HepG2 (cell line): ENCODE measurements around the gene UQCRC1. TPM values are rescaled to one million over a fixed set of nuclear protein-coding genes. Genes with fewer than 3 reads are reported as not detected.
A peak's percentile ranks its signal among the peaks of the same experiment; 100 is the strongest.

ENCODE experiments used
- ATAC-seq: fragments of 200-7000 bp; cut with Tn5 transposase; 3 replicates; pipeline ENCODE4 v1.9.1; 2020; ENCODE audit warnings: mild to moderate bottlenecking, moderate library complexity
- BruUV-seq: library from RNA; stranded (reverse); fragments of 400-500 nt; replicated peaks from 2 replicates; lab custom pipeline; 2021; lab: Mats Ljungman, UMichigan
- CTCF ChIA-PET: fragments of 300-600 bp; formaldehyde crosslinking; extraction: SDS; loops from one replicate; lab custom pipeline; 2021; ENCODE audit warnings: low total read pairs, inconsistent platforms, low intra/inter-chr PET ratio; lab: Yijun Ruan, JAX
- POLR2A ChIA-PET: fragments of 350-600 bp; sonication (Branson Sonifier 250); formaldehyde crosslinking; loops from one replicate; lab custom pipeline; 2020; ENCODE audit warnings: antibody characterized with exemption, inconsistent platforms; lab: Yijun Ruan, JAX
- DNase-seq: peaks from one replicate; pipeline ENCODE4 v3.0.0-alpha.2; 2015; ENCODE audit warnings: low spot score
- FAIRE-seq: peaks from 3 replicates; lab custom pipeline; 2011; peaks lifted over from hg19 to GRCh38; lab: Jason Lieb, UNC
- H2AFZ ChIP-seq: one replicate; pipeline ENCODE4 v1.6.1; 2011; ENCODE audit warnings: low read length, inconsistent platforms
- H3K27ac ChIP-seq: fragments of 300-600 bp; 3 replicates; pipeline ENCODE4 v1.8.0; 2011; ENCODE audit warnings: mixed run types, mild to moderate bottlenecking, mixed read lengths, low read length, inconsistent platforms; ENCODE audit not compliant: insufficient read depth; ENCODE audit errors: extremely low read length
- H3K27me3 ChIP-seq, 2 experiments: fragments of 200-600 bp in 1 of 2; 2 replicates in 1 of 2; 3 replicates in 1 of 2; pipeline versions ENCODE4 v1.6.0 to v1.8.0; 2011; ENCODE audit warnings: low read length in 2 of 2, mild to moderate bottlenecking in 2 of 2, moderate library complexity in 2 of 2, inconsistent platforms in 1 of 2; ENCODE audit not compliant: insufficient read depth in 2 of 2, control insufficient read depth in 1 of 2
- H3K36me3 ChIP-seq, 2 experiments: fragments of 200-600 bp in 1 of 2; replicated peaks in 1 of 2; 2 replicates in 1 of 2; 3 replicates in 1 of 2; pipeline versions ENCODE4 v1.5.1 to v1.8.0; 2011; ENCODE audit warnings: low read length in 2 of 2, inconsistent platforms in 1 of 2; ENCODE audit not compliant: insufficient read depth in 2 of 2, control insufficient read depth in 1 of 2
- H3K4me1 ChIP-seq: 2 replicates; pipeline ENCODE4 v1.5.1; 2012; ENCODE audit warnings: low read length, inconsistent platforms; ENCODE audit not compliant: insufficient read depth
- H3K4me2 ChIP-seq: 2 replicates; pipeline ENCODE4 v1.6.0; 2011; ENCODE audit warnings: low read depth, low read length, inconsistent platforms
- H3K4me3 ChIP-seq, 3 experiments: fragments of 200-600 bp in 1 of 3; sonication (generic), shearing (Covaris generic) in 1 of 3; replicated peaks in 1 of 3; 2 replicates each; pipeline ENCODE4 v1.5.1; 2011 to 2016; ENCODE audit warnings: low read length in 3 of 3, inconsistent platforms in 2 of 3, low read depth in 2 of 3, mild to moderate bottlenecking in 2 of 3, control low read depth in 1 of 3, mixed read lengths in 1 of 3; ENCODE audit not compliant: insufficient read depth in 1 of 3
- H3K79me2 ChIP-seq: one replicate; pipeline ENCODE4 v1.6.1; 2011; ENCODE audit warnings: low read length, inconsistent platforms; ENCODE audit not compliant: insufficient read depth
- H3K9ac ChIP-seq: 2 replicates; pipeline ENCODE4 v1.6.0; 2011; ENCODE audit warnings: mild to moderate bottlenecking, low read depth, low read length, inconsistent platforms; ENCODE audit not compliant: insufficient read depth
- H3K9me3 ChIP-seq: 2 replicates; pipeline ENCODE4 v1.5.1; 2012; ENCODE audit warnings: mild to moderate bottlenecking, low read length
- H4K20me1 ChIP-seq: 2 replicates; pipeline ENCODE4 v1.6.0; 2011; ENCODE audit warnings: inconsistent platforms, mild to moderate bottlenecking, low read length, moderate library complexity; ENCODE audit not compliant: insufficient read depth
- ATF1 ChIP-seq: IDR thresholded peaks from 2 replicates; pipeline ENCODE4 v1.6.1; 2016; ENCODE audit warnings: mild to moderate bottlenecking, control low read depth
- CHCHD3 ChIP-seq: sonication (generic); formaldehyde crosslinking; IDR thresholded peaks from 2 replicates; pipeline ENCODE4 v1.8.0; 2022; ENCODE audit warnings: mild to moderate bottlenecking, missing genetic modification reagents, moderate library complexity
- HDAC1 ChIP-seq: sonication (generic); formaldehyde crosslinking; IDR thresholded peaks from 2 replicates; pipeline ENCODE4 v1.5.1; 2020; ENCODE audit warnings: mild to moderate bottlenecking, missing genetic modification reagents
- HMG20B ChIP-seq: conservative IDR thresholded peaks from 2 replicates; pipeline ENCODE4 v1.6.1; 2016; ENCODE audit warnings: missing genetic modification reagents, missing compliant biosample characterization
- SMYD3 ChIP-seq: sonication (generic); formaldehyde crosslinking; IDR thresholded peaks from 2 replicates; pipeline ENCODE4 v1.8.1; 2023; ENCODE audit warnings: mild to moderate bottlenecking, missing genetic modification reagents
- SNRNP70 ChIP-seq: fragments of 200-400 bp; formaldehyde crosslinking; IDR thresholded peaks from 2 replicates; pipeline ENCODE4 v1.6.1; 2017; ENCODE audit warnings: mild to moderate bottlenecking, low read depth, low read length, moderate library complexity
- SP5 ChIP-seq: IDR thresholded peaks from 2 replicates; pipeline ENCODE4 v1.6.1; 2016; ENCODE audit warnings: low read depth, borderline replicate concordance
- STAT5B ChIP-seq: sonication (generic); formaldehyde crosslinking; IDR thresholded peaks from 2 replicates; pipeline ENCODE4 v1.4.0; 2020; ENCODE audit warnings: missing genetic modification reagents
- SYNCRIP ChIP-seq: fragments of 200-400 bp; formaldehyde crosslinking; IDR thresholded peaks from 2 replicates; pipeline ENCODE4 v1.6.1; 2018; ENCODE audit warnings: mild to moderate bottlenecking, low read depth, low read length; ENCODE audit not compliant: insufficient read depth
- TGIF2 ChIP-seq: IDR thresholded peaks from 2 replicates; pipeline ENCODE4 v1.6.1; 2016; ENCODE audit warnings: control low read depth, missing compliant biosample characterization
- TP53 ChIP-seq: sonication (generic); formaldehyde crosslinking; conservative IDR thresholded peaks from 2 replicates; pipeline ENCODE4 v1.4.0; 2020; ENCODE audit warnings: missing genetic modification reagents
- ZNF17 ChIP-seq: sonication (generic); formaldehyde crosslinking; IDR thresholded peaks from 2 replicates; pipeline ENCODE4 v1.5.0; 2020; ENCODE audit warnings: mild to moderate bottlenecking, missing genetic modification reagents
- ZNF773 ChIP-seq: sonication (generic); formaldehyde crosslinking; IDR thresholded peaks from 2 replicates; pipeline ENCODE4 v1.4.0; 2020; ENCODE audit warnings: missing genetic modification reagents, borderline replicate concordance
- ZNF780A ChIP-seq: sonication (generic); formaldehyde crosslinking; IDR thresholded peaks from 2 replicates; pipeline ENCODE4 v1.8.0; 2022; ENCODE audit warnings: mild to moderate bottlenecking, missing genetic modification reagents, moderate library complexity
- WGBS: methylation state at CpG from one replicate; pipeline ENCODE4 v1.1.6; 2017; ENCODE audit warnings: low lambda C conversion rate; 5-methylcytosine and 5-hydroxymethylcytosine counted together
- in situ Hi-C: cut with HindIII; loops from 2 replicates; pipeline ENCODE4 v1.10.0; 2017; ENCODE audit warnings: low pct_unique_long_range_greater_than_20kb; ENCODE audit not compliant: extremely low pct_ligation_motif_present
- intact Hi-C: fragments of 100-400 bp; cut with micrococcal nuclease; formaldehyde crosslinking; loops from one replicate; pipeline ENCODE4 v1.10.0; 2022; ENCODE audit not compliant: unreplicated experiment
- polyA plus RNA-seq, 8 experiments: library from polyadenylated mRNA; depleted of rRNA in 3 of 8; stranded (reverse) in 7 of 8; unstranded in 1 of 8; fragments of >200 nt; fragmentation: Illumina TruSeq in 4 of 8; extraction: Trizol in 4 of 8; gene quantifications; 2 replicates each; pipeline versions ENCODE4 v1.2.1 to v1.2.3, GENCODE V29; 2011 to 2016; ENCODE audit warnings: low read depth in 4 of 8, missing spikeins in 1 of 8, mixed read lengths in 1 of 8; ENCODE audit not compliant: insufficient read depth in 1 of 8
- total RNA-seq, 5 experiments: library from RNA; depleted of rRNA; stranded (reverse); fragments of >200 nt; fragmentation: Illumina TruSeq; extraction: Trizol; gene quantifications; 2 replicates each; pipeline ENCODE4 v1.2.3, GENCODE V29; 2016; ENCODE audit warnings: low read depth in 1 of 5
- TF ChIP-seq, protein P1 (sequence below): sonication (generic); formaldehyde crosslinking; IDR thresholded peaks from 2 replicates; pipeline ENCODE4 v1.5.1; 2020; ENCODE audit warnings: missing genetic modification reagents, mild to moderate bottlenecking, borderline replicate concordance
- TF ChIP-seq, protein P2 (sequence below): sonication (generic); formaldehyde crosslinking; conservative IDR thresholded peaks from 2 replicates; pipeline ENCODE4 v1.8.1; 2023; ENCODE audit warnings: missing genetic modification reagents
- TF ChIP-seq, protein P3 (sequence below): sonication (generic); formaldehyde crosslinking; IDR thresholded peaks from 2 replicates; pipeline ENCODE4 v1.4.0; 2020; ENCODE audit warnings: missing genetic modification reagents
- TF ChIP-seq, protein P4 (sequence below): sonication (generic); formaldehyde crosslinking; conservative IDR thresholded peaks from 2 replicates; pipeline ENCODE4 v1.4.0; 2020; ENCODE audit warnings: mild to moderate bottlenecking, missing genetic modification reagents, moderate library complexity

UQCRC1 gene
- total and polyA plus RNA-seq, 2 of the 13 experiments (the other 11 are each of a cell fraction or from before 2014, with no cell fraction given): 316 to 680 TPM

DNA sequence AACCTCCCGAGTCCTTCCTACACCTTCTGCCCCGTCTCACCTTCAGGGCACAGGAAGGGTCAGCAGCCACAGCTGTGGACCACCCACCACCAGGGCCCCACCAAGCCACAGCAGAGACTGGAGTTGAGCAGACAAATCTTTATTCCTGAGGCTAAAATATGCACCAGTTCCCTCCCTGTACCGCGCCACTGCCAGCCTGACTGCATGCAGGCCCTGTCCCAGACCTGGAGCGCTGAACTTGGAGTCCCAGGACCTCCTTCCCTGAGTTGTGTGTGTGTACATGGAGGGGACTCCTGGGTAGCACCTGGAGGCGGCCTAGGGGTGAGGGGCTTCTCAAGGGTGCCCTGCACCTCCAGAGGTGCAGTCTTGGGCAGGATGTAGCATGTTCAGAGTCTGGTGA is 16.2 kb upstream of the UQCRC1 start:
- ATAC-seq: no peak
- intact Hi-C loops: no loop called here
- Histone ChIP-seq H3K79me2 (no peaks in the 10 kb centered on the region), H3K9me3 (no peaks in the 10 kb centered on the region), H3K27ac (peak overlapping the region; percentile 93), H4K20me1 (no peaks in the 10 kb centered on the region), H3K4me2 (no peak overlapping the region), H3K4me1 (peaks cover 61% of the 10 kb centered on the region), H3K27me3 (no peaks in the 10 kb centered on the region), H3K9ac (no peak overlapping the region), H2AFZ (no peak overlapping the region), H3K36me3 (peaks cover 18 to 56% of the 10 kb centered on the region in 2 experiments), H3K4me3 (no peak overlapping the region)
- BruUV-seq: no TSS peak
- DNase-seq: no peak
- 98% methylated on average over 6 of the region's 6 CpGs for WGBS
- in situ Hi-C loops: no loop called here
- ChIA-PET POLR2A (interaction anchor here (1.6 to 7.5 kb wide), 3 partner anchors 9 to 37 kb away, joined by 3 to 140 read pairs (median 33); partner anchors contain the start of genes CELSR3, SLC26A6 and UQCRC1), CTCF (no interaction called here)
- no peak for FAIRE-seq
- TF ChIP-seq, protein P1, sequence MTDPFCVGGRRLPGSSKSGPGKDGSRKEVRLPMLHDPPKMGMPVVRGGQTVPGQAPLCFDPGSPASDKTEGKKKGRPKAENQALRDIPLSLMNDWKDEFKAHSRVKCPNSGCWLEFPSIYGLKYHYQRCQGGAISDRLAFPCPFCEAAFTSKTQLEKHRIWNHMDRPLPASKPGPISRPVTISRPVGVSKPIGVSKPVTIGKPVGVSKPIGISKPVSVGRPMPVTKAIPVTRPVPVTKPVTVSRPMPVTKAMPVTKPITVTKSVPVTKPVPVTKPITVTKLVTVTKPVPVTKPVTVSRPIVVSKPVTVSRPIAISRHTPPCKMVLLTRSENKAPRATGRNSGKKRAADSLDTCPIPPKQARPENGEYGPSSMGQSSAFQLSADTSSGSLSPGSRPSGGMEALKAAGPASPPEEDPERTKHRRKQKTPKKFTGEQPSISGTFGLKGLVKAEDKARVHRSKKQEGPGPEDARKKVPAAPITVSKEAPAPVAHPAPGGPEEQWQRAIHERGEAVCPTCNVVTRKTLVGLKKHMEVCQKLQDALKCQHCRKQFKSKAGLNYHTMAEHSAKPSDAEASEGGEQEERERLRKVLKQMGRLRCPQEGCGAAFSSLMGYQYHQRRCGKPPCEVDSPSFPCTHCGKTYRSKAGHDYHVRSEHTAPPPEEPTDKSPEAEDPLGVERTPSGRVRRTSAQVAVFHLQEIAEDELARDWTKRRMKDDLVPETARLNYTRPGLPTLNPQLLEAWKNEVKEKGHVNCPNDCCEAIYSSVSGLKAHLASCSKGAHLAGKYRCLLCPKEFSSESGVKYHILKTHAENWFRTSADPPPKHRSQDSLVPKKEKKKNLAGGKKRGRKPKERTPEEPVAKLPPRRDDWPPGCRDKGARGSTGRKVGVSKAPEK (CRISPR knock-in tag): no peak
- no peak for TF ChIP-seq CHCHD3 (CRISPR knock-in tag)
- no peak for TF ChIP-seq ZNF780A (CRISPR knock-in tag)
- no peak for TF ChIP-seq TP53 (CRISPR knock-in tag)
- no peak for TF ChIP-seq SYNCRIP
- no peak for TF ChIP-seq SNRNP70
- TF ChIP-seq, protein P2, sequence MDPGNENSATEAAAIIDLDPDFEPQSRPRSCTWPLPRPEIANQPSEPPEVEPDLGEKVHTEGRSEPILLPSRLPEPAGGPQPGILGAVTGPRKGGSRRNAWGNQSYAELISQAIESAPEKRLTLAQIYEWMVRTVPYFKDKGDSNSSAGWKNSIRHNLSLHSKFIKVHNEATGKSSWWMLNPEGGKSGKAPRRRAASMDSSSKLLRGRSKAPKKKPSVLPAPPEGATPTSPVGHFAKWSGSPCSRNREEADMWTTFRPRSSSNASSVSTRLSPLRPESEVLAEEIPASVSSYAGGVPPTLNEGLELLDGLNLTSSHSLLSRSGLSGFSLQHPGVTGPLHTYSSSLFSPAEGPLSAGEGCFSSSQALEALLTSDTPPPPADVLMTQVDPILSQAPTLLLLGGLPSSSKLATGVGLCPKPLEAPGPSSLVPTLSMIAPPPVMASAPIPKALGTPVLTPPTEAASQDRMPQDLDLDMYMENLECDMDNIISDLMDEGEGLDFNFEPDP: no peak
- no peak for TF ChIP-seq HDAC1 (CRISPR knock-in tag)
- no peak for TF ChIP-seq SMYD3 (CRISPR knock-in tag)
- TF ChIP-seq, protein P3, sequence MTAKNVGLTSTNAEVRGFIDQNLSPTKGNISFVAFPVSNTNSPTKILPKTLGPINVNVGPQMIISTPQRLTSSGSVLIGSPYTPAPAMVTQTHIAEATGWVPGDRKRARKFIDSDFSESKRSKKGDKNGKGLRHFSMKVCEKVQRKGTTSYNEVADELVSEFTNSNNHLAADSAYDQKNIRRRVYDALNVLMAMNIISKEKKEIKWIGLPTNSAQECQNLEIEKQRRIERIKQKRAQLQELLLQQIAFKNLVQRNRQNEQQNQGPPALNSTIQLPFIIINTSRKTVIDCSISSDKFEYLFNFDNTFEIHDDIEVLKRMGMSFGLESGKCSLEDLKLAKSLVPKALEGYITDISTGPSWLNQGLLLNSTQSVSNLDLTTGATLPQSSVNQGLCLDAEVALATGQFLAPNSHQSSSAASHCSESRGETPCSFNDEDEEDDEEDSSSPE: no peak
- TF ChIP-seq TGIF2 (CRISPR knock-in tag): no peak
- TF ChIP-seq ATF1 (CRISPR knock-in tag): no peak
- no peak for TF ChIP-seq HMG20B (CRISPR knock-in tag)
- TF ChIP-seq SP5: no peak
- TF ChIP-seq ZNF17 (CRISPR knock-in tag): no peak
- no peak for TF ChIP-seq ZNF773 (CRISPR knock-in tag)
- no peak for TF ChIP-seq STAT5B (CRISPR knock-in tag)
- TF ChIP-seq, protein P4, sequence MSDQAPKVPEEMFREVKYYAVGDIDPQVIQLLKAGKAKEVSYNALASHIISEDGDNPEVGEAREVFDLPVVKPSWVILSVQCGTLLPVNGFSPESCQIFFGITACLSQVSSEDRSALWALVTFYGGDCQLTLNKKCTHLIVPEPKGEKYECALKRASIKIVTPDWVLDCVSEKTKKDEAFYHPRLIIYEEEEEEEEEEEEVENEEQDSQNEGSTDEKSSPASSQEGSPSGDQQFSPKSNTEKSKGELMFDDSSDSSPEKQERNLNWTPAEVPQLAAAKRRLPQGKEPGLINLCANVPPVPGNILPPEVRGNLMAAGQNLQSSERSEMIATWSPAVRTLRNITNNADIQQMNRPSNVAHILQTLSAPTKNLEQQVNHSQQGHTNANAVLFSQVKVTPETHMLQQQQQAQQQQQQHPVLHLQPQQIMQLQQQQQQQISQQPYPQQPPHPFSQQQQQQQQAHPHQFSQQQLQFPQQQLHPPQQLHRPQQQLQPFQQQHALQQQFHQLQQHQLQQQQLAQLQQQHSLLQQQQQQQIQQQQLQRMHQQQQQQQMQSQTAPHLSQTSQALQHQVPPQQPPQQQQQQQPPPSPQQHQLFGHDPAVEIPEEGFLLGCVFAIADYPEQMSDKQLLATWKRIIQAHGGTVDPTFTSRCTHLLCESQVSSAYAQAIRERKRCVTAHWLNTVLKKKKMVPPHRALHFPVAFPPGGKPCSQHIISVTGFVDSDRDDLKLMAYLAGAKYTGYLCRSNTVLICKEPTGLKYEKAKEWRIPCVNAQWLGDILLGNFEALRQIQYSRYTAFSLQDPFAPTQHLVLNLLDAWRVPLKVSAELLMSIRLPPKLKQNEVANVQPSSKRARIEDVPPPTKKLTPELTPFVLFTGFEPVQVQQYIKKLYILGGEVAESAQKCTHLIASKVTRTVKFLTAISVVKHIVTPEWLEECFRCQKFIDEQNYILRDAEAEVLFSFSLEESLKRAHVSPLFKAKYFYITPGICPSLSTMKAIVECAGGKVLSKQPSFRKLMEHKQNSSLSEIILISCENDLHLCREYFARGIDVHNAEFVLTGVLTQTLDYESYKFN (CRISPR knock-in tag): no peak
